ENCODE data around the gene ARSG. TPM values are rescaled to one million over a fixed set of nuclear protein-coding genes. Genes with fewer than 3 reads are reported as not detected.

Gene ARSG
- total and polyA plus RNA-seq, 2 of the 13 experiments (the other 11 are each of a cell fraction or from before 2014, with no cell fraction given): 3.7 to 15.2 TPM

DNA sequence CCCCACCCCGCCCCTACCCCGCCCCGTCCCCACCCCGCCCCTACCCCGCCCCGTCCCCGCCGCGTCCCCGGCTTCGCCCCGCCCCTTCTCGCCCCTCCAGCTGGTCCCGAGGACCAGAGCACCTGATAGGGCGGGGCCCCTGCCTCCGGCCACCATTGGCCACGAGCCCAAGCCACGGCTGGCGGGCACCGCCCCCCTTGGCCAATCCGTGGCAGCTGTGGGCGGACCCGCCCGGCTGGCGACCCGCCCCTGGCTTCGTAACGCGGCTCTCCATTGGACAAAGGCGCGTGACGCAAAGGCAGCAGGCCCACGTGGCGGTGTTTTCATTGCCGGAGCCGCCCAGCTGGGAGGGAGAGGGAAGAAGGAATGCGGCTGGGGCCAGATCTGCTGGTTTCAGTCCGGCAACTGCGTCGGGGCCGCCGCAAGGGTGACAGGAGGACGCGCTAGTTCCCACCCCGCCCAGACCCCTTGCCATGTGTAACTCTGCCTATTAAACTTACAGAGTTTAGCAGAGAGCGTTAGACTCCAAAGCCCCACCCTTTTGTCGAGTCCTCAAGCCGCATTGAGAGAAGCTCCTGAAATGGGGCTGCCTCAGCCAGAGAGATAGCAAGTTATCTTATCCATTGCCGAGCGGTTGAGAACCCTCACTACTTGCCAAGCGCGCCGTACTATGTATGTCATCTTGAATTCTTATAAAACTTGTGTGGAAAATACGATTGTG lies 166.4 kb downstream of the ARSG start (continued):
- TF ChIP-seq ZNF724P (CRISPR knock-in tag; IDR thresholded peaks at IDR 0.05; ENCODE audit: borderline replicate concordance): peak; percentile 20; the same call in 1 of the 2 replicates
- no peak for TF ChIP-seq SYNCRIP (IDR thresholded peaks at IDR 0.05; ENCODE audit: insufficient read depth, low read depth, low read length)
- no peak for TF ChIP-seq ZNF614 (CRISPR knock-in tag; IDR thresholded peaks at IDR 0.05; ENCODE audit: borderline replicate concordance)
- no peak for TF ChIP-seq PCBP2 (optimal IDR thresholded peaks at IDR 0.05; ENCODE audit: low read depth, low read length, poor library complexity, severe bottlenecking)
- TF ChIP-seq MIXL1 (CRISPR knock-in tag; IDR thresholded peaks at IDR 0.05): 0 out of 2 replicates have a peak, but pooled peaks have one; percentile 48
- no peak for TF ChIP-seq TAF15 (IDR thresholded peaks at IDR 0.05; ENCODE audit: low read depth, low read length, poor library complexity, severe bottlenecking)
- no peak for TF ChIP-seq NBN (conservative IDR thresholded peaks at IDR 0.05)
- no peak for TF ChIP-seq ADNP (CRISPR knock-in tag; IDR thresholded peaks at IDR 0.05)
- no peak for TF ChIP-seq ZNF841 (CRISPR knock-in tag; IDR thresholded peaks at IDR 0.05; ENCODE audit: borderline replicate concordance)
- no peak for TF ChIP-seq ZNF670 (CRISPR knock-in tag; IDR thresholded peaks at IDR 0.05; ENCODE audit: borderline replicate concordance)
- peak; percentile 31; the same call in 1 of the 2 replicates for TF ChIP-seq ZNF891 (CRISPR knock-in tag; IDR thresholded peaks at IDR 0.05)
- peak; percentile 35; the same call in 1 of the 2 replicates for TF ChIP-seq RAD21 (CRISPR knock-in tag; IDR thresholded peaks at IDR 0.05)
- TF ChIP-seq, protein P1, sequence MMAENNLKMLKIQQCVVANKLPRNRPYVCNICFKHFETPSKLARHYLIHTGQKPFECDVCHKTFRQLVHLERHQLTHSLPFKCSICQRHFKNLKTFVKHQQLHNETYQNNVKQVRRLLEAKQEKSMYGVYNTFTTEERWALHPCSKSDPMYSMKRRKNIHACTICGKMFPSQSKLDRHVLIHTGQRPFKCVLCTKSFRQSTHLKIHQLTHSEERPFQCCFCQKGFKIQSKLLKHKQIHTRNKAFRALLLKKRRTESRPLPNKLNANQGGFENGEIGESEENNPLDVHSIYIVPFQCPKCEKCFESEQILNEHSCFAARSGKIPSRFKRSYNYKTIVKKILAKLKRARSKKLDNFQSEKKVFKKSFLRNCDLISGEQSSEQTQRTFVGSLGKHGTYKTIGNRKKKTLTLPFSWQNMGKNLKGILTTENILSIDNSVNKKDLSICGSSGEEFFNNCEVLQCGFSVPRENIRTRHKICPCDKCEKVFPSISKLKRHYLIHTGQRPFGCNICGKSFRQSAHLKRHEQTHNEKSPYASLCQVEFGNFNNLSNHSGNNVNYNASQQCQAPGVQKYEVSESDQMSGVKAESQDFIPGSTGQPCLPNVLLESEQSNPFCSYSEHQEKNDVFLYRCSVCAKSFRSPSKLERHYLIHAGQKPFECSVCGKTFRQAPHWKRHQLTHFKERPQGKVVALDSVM (CRISPR knock-in tag; IDR thresholded peaks at IDR 0.05): peak; percentile 33
- TF ChIP-seq, protein P2, sequence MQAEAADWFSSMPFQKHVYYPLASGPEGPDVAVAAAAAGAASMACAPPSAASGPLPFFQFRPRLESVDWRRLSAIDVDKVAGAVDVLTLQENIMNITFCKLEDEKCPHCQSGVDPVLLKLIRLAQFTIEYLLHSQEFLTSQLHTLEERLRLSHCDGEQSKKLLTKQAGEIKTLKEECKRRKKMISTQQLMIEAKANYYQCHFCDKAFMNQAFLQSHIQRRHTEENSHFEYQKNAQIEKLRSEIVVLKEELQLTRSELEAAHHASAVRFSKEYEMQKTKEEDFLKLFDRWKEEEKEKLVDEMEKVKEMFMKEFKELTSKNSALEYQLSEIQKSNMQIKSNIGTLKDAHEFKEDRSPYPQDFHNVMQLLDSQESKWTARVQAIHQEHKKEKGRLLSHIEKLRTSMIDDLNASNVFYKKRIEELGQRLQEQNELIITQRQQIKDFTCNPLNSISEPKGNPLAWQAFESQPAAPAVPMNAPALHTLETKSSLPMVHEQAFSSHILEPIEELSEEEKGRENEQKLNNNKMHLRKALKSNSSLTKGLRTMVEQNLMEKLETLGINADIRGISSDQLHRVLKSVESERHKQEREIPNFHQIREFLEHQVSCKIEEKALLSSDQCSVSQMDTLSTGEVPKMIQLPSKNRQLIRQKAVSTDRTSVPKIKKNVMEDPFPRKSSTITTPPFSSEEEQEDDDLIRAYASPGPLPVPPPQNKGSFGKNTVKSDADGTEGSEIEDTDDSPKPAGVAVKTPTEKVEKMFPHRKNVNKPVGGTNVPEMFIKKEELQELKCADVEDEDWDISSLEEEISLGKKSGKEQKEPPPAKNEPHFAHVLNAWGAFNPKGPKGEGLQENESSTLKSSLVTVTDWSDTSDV (CRISPR knock-in tag; IDR thresholded peaks at IDR 0.05): no peak
- no peak for TF ChIP-seq ZNF260 (CRISPR knock-in tag; IDR thresholded peaks at IDR 0.05; ENCODE audit: borderline replicate concordance, low read depth)
- peak; percentile 75; the same call in 1 of the 2 replicates for TF ChIP-seq KDM4B (CRISPR knock-in tag; IDR thresholded peaks at IDR 0.05)
- no peak for TF ChIP-seq CBX2 (IDR thresholded peaks at IDR 0.05; ENCODE audit: low read depth, low read length)
- TF ChIP-seq CBX2 (CRISPR knock-in tag; IDR thresholded peaks at IDR 0.05; ENCODE audit: low read depth): no peak
- TF ChIP-seq, protein P3, sequence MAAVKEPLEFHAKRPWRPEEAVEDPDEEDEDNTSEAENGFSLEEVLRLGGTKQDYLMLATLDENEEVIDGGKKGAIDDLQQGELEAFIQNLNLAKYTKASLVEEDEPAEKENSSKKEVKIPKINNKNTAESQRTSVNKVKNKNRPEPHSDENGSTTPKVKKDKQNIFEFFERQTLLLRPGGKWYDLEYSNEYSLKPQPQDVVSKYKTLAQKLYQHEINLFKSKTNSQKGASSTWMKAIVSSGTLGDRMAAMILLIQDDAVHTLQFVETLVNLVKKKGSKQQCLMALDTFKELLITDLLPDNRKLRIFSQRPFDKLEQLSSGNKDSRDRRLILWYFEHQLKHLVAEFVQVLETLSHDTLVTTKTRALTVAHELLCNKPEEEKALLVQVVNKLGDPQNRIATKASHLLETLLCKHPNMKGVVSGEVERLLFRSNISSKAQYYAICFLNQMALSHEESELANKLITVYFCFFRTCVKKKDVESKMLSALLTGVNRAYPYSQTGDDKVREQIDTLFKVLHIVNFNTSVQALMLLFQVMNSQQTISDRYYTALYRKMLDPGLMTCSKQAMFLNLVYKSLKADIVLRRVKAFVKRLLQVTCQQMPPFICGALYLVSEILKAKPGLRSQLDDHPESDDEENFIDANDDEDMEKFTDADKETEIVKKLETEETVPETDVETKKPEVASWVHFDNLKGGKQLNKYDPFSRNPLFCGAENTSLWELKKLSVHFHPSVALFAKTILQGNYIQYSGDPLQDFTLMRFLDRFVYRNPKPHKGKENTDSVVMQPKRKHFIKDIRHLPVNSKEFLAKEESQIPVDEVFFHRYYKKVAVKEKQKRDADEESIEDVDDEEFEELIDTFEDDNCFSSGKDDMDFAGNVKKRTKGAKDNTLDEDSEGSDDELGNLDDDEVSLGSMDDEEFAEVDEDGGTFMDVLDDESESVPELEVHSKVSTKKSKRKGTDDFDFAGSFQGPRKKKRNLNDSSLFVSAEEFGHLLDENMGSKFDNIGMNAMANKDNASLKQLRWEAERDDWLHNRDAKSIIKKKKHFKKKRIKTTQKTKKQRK (IDR thresholded peaks at IDR 0.05; ENCODE audit: low read length): no peak
- TF ChIP-seq CREM (IDR thresholded peaks at IDR 0.05): peak; percentile 83
- no peak; the same call in 1 of the 2 replicates for TF ChIP-seq CREM (CRISPR knock-in tag; IDR thresholded peaks at IDR 0.05)
- no peak for TF ChIP-seq SOX13 (IDR thresholded peaks at IDR 0.05)
- TF ChIP-seq SOX13 (CRISPR knock-in tag; conservative IDR thresholded peaks at IDR 0.05 in 1 of 2, IDR thresholded peaks at IDR 0.05 in 1 of 2): peak in 1 of 2 experiments; percentile 62; a peak in 1 of 4 replicates
